WTC11 (cell line): Measurements from ENCODE around the gene TMEM117. TPM values are rescaled to one million over a fixed set of nuclear protein-coding genes. Genes with fewer than 3 reads are reported as not detected.

ENCODE experiments used
- ATAC-seq: fragments of 200-7000 bp; cut with Tn5 transposase; 2 replicates; pipeline ENCODE4 v1.10.0; 2021; ENCODE audit warnings: mild to moderate bottlenecking, moderate library complexity
- CTCF ChIA-PET: fragments of 300-600 bp; sonication (Branson Sonifier 250); formaldehyde crosslinking; loops from one replicate; lab custom pipeline; 2021; ENCODE audit warnings: antibody characterized with exemption; lab: Charles Lee
- POLR2A ChIA-PET: fragments of 350-600 bp; sonication (Branson Sonifier 250); formaldehyde crosslinking; loops from one replicate; lab custom pipeline; 2021; ENCODE audit warnings: antibody characterized with exemption; lab: Charles Lee
- DNase-seq: peaks from one replicate; pipeline ENCODE4 v3.0.0; 2021; ENCODE audit warnings: low spot score
- H3K27ac Mint-ChIP-seq: 2 replicates; pipeline ENCODE4 v1.8.0; 2021; ENCODE audit warnings: mixed read lengths
- H3K27me3 Mint-ChIP-seq: 2 replicates; pipeline ENCODE4 v1.8.0; 2021; ENCODE audit warnings: low read depth, mild to moderate bottlenecking, moderate library complexity, mixed read lengths
- H3K36me3 Mint-ChIP-seq: 2 replicates; pipeline ENCODE4 v1.8.0; 2021; ENCODE audit warnings: mixed read lengths
- H3K4me1 Mint-ChIP-seq: 2 replicates; pipeline ENCODE4 v1.8.0; 2022; ENCODE audit warnings: mixed read lengths
- H3K4me3 Mint-ChIP-seq: 2 replicates; pipeline ENCODE4 v1.8.0; 2021; ENCODE audit warnings: mild to moderate bottlenecking, moderate library complexity, mixed read lengths
- H3K9me3 Mint-ChIP-seq: 2 replicates; pipeline ENCODE4 v1.8.0; 2021; ENCODE audit warnings: mixed read lengths
- ARID4B ChIP-seq: sonication (generic); formaldehyde crosslinking; IDR thresholded peaks from 2 replicates; pipeline ENCODE4 v1.8.0; 2023; ENCODE audit warnings: missing genetic modification reagents, mild to moderate bottlenecking, borderline replicate concordance
- CREM ChIP-seq: sonication (generic); formaldehyde crosslinking; IDR thresholded peaks from 2 replicates; pipeline ENCODE4 v1.8.1; 2022; ENCODE audit warnings: mild to moderate bottlenecking, missing genetic modification reagents, moderate library complexity
- E2F1 ChIP-seq: sonication (generic); formaldehyde crosslinking; IDR thresholded peaks from 2 replicates; pipeline ENCODE4 v1.8.0; 2022; ENCODE audit warnings: mild to moderate bottlenecking, missing genetic modification reagents
- GABPB1 ChIP-seq: sonication (generic); formaldehyde crosslinking; IDR thresholded peaks from 2 replicates; pipeline ENCODE4 v1.8.1; 2023; ENCODE audit warnings: mild to moderate bottlenecking, missing genetic modification reagents
- GRHL2 ChIP-seq: fragments of 250-450 bp; sonication (Bioruptor Pico); IDR thresholded peaks from 2 replicates; pipeline ENCODE4 v1.8.0; 2022; ENCODE audit warnings: mild to moderate bottlenecking, moderate library complexity; ENCODE audit not compliant: insufficient replicate concordance, severe bottlenecking
- GTF2I ChIP-seq: fragments of 250-450 bp; sonication (Bioruptor Pico); conservative IDR thresholded peaks from 2 replicates; pipeline ENCODE4 v1.4.0; 2021; ENCODE audit warnings: mild to moderate bottlenecking
- JUN ChIP-seq: sonication (generic); formaldehyde crosslinking; IDR thresholded peaks from 2 replicates; pipeline ENCODE4 v1.8.0; 2023; ENCODE audit warnings: mild to moderate bottlenecking, missing genetic modification reagents
- PREB ChIP-seq: sonication (generic); formaldehyde crosslinking; IDR thresholded peaks from 2 replicates; pipeline ENCODE4 v1.8.1; 2022; ENCODE audit warnings: mild to moderate bottlenecking, missing genetic modification reagents, moderate library complexity, borderline replicate concordance
- SOX15 ChIP-seq: fragments of 250-450 bp; sonication (Bioruptor Pico); IDR thresholded peaks from 2 replicates; pipeline ENCODE4 v1.9.0; 2021; ENCODE audit warnings: mild to moderate bottlenecking
- TCF7 ChIP-seq: sonication (generic); formaldehyde crosslinking; IDR thresholded peaks from 2 replicates; pipeline ENCODE4 v1.8.0; 2022; ENCODE audit warnings: mild to moderate bottlenecking, low read depth, missing genetic modification reagents, moderate library complexity
- TEAD1 ChIP-seq: sonication (generic); formaldehyde crosslinking; IDR thresholded peaks from 2 replicates; pipeline ENCODE4 v1.8.0; 2022; ENCODE audit warnings: mild to moderate bottlenecking, missing genetic modification reagents
- ZNF138 ChIP-seq: sonication (generic); formaldehyde crosslinking; conservative IDR thresholded peaks from 2 replicates; pipeline ENCODE4 v1.8.1; 2022; ENCODE audit warnings: mild to moderate bottlenecking, moderate library complexity, missing genetic modification reagents
- ZNF671 ChIP-seq: fragments of 250-450 bp; sonication (Bioruptor Pico); IDR thresholded peaks from 2 replicates; pipeline ENCODE4 v1.8.0; 2021; ENCODE audit warnings: mild to moderate bottlenecking
- total RNA-seq: library from RNA; stranded (reverse); gene quantifications from 3 replicates; pipeline ENCODE4 v1.2.3, GENCODE V29; 2021
- TF ChIP-seq, protein P1 (sequence below): sonication (generic); formaldehyde crosslinking; IDR thresholded peaks from 2 replicates; pipeline ENCODE4 v1.8.0; 2022; ENCODE audit warnings: mild to moderate bottlenecking, missing genetic modification reagents
- TF ChIP-seq, protein P2 (sequence below): sonication (generic); formaldehyde crosslinking; IDR thresholded peaks from 2 replicates; pipeline ENCODE4 v1.8.1; 2023; ENCODE audit warnings: mild to moderate bottlenecking, missing genetic modification reagents, moderate library complexity
- TF ChIP-seq, protein P3 (sequence below): fragments of 250-450 bp; sonication (Bioruptor Pico); IDR thresholded peaks from 2 replicates; pipeline ENCODE4 v1.9.0; 2021; ENCODE audit warnings: mild to moderate bottlenecking
- TF ChIP-seq, protein P4 (sequence below): sonication (generic); formaldehyde crosslinking; IDR thresholded peaks from 2 replicates; pipeline ENCODE4 v1.8.1; 2023; ENCODE audit warnings: mild to moderate bottlenecking, missing genetic modification reagents, moderate library complexity
- TF ChIP-seq, protein P5 (sequence below): sonication (generic); formaldehyde crosslinking; IDR thresholded peaks from 2 replicates; pipeline ENCODE4 v1.8.0; 2023; ENCODE audit warnings: missing genetic modification reagents

Gene TMEM117
- total RNA-seq, 1 experiment from 2014 or later, result 1.5 TPM

- Mint-ChIP-seq H3K27me3 (0 out of 2 replicates have a peak, but pooled peaks cover 3% of the 10 kb centered on the region), H3K27ac (no peak overlapping the region), H3K4me3 (no peak overlapping the region), H3K9me3 (no peaks in the 10 kb centered on the region), H3K36me3 (no peaks in the 10 kb centered on the region), H3K4me1 (peaks cover 4% of the 10 kb centered on the region; the same call in 1 of the 2 replicates)
- CTCF ChIA-PET, result no interaction called here
- no peak for DNase-seq
- POLR2A ChIA-PET, result no interaction called here
- no peak for ATAC-seq
- no peak for TF ChIP-seq JUN
- TF ChIP-seq, protein P1, sequence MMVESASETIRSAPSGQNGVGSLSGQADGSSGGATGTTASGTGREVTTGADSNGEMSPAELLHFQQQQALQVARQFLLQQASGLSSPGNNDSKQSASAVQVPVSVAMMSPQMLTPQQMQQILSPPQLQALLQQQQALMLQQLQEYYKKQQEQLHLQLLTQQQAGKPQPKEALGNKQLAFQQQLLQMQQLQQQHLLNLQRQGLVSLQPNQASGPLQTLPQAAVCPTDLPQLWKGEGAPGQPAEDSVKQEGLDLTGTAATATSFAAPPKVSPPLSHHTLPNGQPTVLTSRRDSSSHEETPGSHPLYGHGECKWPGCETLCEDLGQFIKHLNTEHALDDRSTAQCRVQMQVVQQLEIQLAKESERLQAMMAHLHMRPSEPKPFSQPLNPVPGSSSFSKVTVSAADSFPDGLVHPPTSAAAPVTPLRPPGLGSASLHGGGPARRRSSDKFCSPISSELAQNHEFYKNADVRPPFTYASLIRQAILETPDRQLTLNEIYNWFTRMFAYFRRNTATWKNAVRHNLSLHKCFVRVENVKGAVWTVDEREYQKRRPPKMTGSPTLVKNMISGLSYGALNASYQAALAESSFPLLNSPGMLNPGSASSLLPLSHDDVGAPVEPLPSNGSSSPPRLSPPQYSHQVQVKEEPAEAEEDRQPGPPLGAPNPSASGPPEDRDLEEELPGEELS (CRISPR knock-in tag), result no peak
- no peak for TF ChIP-seq ZNF138 (CRISPR knock-in tag)
- TF ChIP-seq, protein P2, sequence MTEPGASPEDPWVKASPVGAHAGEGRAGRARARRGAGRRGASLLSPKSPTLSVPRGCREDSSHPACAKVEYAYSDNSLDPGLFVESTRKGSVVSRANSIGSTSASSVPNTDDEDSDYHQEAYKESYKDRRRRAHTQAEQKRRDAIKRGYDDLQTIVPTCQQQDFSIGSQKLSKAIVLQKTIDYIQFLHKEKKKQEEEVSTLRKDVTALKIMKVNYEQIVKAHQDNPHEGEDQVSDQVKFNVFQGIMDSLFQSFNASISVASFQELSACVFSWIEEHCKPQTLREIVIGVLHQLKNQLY (CRISPR knock-in tag), result no peak
- TF ChIP-seq, protein P3, sequence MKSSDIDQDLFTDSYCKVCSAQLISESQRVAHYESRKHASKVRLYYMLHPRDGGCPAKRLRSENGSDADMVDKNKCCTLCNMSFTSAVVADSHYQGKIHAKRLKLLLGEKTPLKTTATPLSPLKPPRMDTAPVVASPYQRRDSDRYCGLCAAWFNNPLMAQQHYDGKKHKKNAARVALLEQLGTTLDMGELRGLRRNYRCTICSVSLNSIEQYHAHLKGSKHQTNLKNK (CRISPR knock-in tag), result no peak
- no peak for TF ChIP-seq TEAD1 (CRISPR knock-in tag)
- TF ChIP-seq ARID4B (CRISPR knock-in tag), result no peak
- TF ChIP-seq, protein P4, sequence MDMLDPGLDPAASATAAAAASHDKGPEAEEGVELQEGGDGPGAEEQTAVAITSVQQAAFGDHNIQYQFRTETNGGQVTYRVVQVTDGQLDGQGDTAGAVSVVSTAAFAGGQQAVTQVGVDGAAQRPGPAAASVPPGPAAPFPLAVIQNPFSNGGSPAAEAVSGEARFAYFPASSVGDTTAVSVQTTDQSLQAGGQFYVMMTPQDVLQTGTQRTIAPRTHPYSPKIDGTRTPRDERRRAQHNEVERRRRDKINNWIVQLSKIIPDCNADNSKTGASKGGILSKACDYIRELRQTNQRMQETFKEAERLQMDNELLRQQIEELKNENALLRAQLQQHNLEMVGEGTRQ (CRISPR knock-in tag), result no peak
- no peak for TF ChIP-seq GABPB1 (CRISPR knock-in tag)
- TF ChIP-seq PREB (CRISPR knock-in tag), result no peak
These were observed 23.8 kb upstream of the TMEM117 start for GRCh38 chr12:43812057-43812456.

DNA sequence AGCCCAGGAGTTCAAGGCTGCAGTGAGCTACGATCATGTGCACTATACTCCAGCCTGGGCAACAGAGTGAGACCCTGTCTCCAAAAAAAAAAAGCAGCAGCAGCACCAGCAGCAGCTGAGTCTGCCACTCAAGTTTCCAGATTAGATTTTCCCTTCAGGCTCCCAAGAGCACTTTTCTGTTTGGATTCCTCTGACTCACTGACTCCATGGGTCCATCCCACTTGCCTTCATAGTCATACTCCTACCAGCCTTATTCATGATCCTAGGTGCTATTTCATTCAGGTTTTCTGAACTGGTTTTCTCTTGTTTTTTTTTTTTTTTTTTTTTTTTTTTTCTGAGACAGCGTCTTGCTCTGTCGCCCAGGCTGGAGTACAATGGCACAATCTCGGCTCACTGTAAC lies 23.0 kb upstream of the TMEM117 start:
- Mint-ChIP-seq H3K27ac (no peak overlapping the region), H3K27me3 (0 out of 2 replicates have a peak, but pooled peaks cover 3% of the 10 kb centered on the region), H3K4me1 (0 out of 2 replicates have a peak, but pooled peaks cover 3% of the 10 kb centered on the region), H3K36me3 (no peaks in the 10 kb centered on the region), H3K4me3 (no peak overlapping the region), H3K9me3 (no peaks in the 10 kb centered on the region)
- DNase-seq, result no peak
- TF ChIP-seq GTF2I (CRISPR knock-in tag) (no peak), SOX15 (no peak), TCF7 (CRISPR knock-in tag) (no peak), E2F1 (CRISPR knock-in tag) (no peak), ZNF671 (CRISPR knock-in tag) (no peak), GRHL2 (CRISPR knock-in tag) (no peak), CREM (CRISPR knock-in tag) (no peak)
- TF ChIP-seq, protein P5, sequence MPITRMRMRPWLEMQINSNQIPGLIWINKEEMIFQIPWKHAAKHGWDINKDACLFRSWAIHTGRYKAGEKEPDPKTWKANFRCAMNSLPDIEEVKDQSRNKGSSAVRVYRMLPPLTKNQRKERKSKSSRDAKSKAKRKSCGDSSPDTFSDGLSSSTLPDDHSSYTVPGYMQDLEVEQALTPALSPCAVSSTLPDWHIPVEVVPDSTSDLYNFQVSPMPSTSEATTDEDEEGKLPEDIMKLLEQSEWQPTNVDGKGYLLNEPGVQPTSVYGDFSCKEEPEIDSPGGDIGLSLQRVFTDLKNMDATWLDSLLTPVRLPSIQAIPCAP (CRISPR knock-in tag), result no peak
- TF ChIP-seq, protein P2 (CRISPR knock-in tag), result no peak
- ATAC-seq, result no peak
- ChIA-PET CTCF (interaction anchor here (1.1 kb wide), 1 partner anchor 69 kb away, joined by 6 read pairs; no protein-coding TSS in a partner anchor), POLR2A (no interaction called here)
